Endothelial cell of umbilical vein (primary cell): ENCODE results near the gene PHC1.

Experiments
- EZH2 ChIP-seq: IDR thresholded peaks from 2 replicates; pipeline ENCODE4 v1.6.1; 2012; ENCODE audit warnings: borderline replicate concordance, low read depth, mild to moderate bottlenecking, moderate library complexity, low read length, inconsistent platforms; ENCODE audit not compliant: severe bottlenecking
- POLR2A ChIP-seq: IDR thresholded peaks from 2 replicates; pipeline ENCODE4 v1.6.1; 2012; ENCODE audit warnings: low read depth, mild to moderate bottlenecking, control low read depth, low read length
- POLR2AphosphoS5 ChIP-seq: IDR thresholded peaks from 2 replicates; pipeline ENCODE4 v1.6.1; 2012; ENCODE audit warnings: low read depth, mild to moderate bottlenecking, control low read depth, low read length, moderate library complexity; ENCODE audit not compliant: insufficient read depth
- TF ChIP-seq, protein P1 (sequence below), 2 donors: IDR thresholded peaks; 1 replicate in 1 of 2; 2 replicates in 1 of 2; pipeline ENCODE4 v1.5.1; 2011; ENCODE audit warnings: low read length in 2 of 2, mild to moderate bottlenecking in 2 of 2, moderate library complexity in 2 of 2, control low read depth in 1 of 2, inconsistent platforms in 1 of 2, low read depth in 1 of 2; ENCODE audit not compliant: insufficient read depth in 1 of 2; ENCODE audit errors: extremely low read depth in 1 of 2

DNA sequence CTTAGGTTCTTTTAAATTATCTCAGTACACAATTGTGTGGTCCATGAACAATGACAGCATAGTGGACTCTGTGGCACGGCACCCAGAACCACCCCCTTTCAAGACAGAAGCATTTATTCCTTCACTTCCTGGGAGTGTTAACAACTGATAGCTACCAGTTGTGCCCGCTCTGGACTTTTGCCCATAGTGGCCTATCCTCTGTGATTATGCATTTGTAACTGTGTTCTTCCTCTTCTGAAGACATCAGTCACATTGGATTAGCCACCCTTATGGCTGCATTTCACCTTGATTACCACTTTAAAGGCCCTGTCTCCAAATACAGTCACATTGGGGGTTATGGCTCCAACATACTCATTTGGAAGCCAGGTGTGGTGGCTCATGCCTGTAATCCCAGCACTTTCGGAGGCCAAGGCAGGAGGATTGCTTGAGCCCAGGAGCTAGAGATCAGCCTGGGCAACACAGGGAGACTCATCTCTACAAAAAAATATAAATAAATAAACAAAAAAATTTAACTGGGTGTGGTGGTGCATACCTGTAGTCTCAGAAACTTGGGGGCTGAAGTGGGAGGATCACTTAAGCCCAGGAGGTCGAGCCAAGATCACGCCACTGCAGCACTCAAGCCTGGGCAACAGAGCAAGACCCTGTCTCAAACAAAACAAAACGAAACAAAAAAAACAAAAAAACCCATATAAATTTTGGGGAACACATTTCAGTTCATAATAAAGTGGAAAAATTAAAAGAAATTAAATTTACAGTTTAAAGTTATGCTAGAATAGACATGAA lies 27.6 kb upstream of the PHC1 start:
- TF ChIP-seq, protein P1, sequence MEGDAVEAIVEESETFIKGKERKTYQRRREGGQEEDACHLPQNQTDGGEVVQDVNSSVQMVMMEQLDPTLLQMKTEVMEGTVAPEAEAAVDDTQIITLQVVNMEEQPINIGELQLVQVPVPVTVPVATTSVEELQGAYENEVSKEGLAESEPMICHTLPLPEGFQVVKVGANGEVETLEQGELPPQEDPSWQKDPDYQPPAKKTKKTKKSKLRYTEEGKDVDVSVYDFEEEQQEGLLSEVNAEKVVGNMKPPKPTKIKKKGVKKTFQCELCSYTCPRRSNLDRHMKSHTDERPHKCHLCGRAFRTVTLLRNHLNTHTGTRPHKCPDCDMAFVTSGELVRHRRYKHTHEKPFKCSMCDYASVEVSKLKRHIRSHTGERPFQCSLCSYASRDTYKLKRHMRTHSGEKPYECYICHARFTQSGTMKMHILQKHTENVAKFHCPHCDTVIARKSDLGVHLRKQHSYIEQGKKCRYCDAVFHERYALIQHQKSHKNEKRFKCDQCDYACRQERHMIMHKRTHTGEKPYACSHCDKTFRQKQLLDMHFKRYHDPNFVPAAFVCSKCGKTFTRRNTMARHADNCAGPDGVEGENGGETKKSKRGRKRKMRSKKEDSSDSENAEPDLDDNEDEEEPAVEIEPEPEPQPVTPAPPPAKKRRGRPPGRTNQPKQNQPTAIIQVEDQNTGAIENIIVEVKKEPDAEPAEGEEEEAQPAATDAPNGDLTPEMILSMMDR (IDR thresholded peaks at IDR 0.05; ENCODE audit: extremely low read depth in 1 of 2, insufficient read depth in 1 of 2, low read depth in 1 of 2, low read length in 2 of 2): no peak
- TF ChIP-seq POLR2A (no peak), EZH2 (no peak), POLR2AphosphoS5 (no peak)
